H9 (cell line): ENCODE results near the gene COA1. TPM values are rescaled to one million over a fixed set of nuclear protein-coding genes. Genes with fewer than 3 reads are reported as not detected.
A peak's percentile ranks its signal among the peaks of the same experiment; 100 is the strongest.

Experiments used
- DNase-seq: peaks from one replicate; pipeline ENCODE4 v3.0.0-alpha.2; 2017
- H2AFZ ChIP-seq: one replicate; pipeline ENCODE4 v1.6.1; 2013; ENCODE audit warnings: mild to moderate bottlenecking, low read length, control low read depth, moderate library complexity
- H2AK5ac ChIP-seq: 2 replicates; pipeline ENCODE4 v1.6.1; 2013; ENCODE audit warnings: low read length, control low read depth, mixed read lengths; ENCODE audit not compliant: insufficient read length
- H2BK120ac ChIP-seq: one replicate; pipeline ENCODE4 v1.6.1; 2013; ENCODE audit warnings: low read depth, mild to moderate bottlenecking, low read length, control low read depth, inconsistent platforms; ENCODE audit not compliant: poor library complexity, severe bottlenecking
- H2BK12ac ChIP-seq: 2 replicates; pipeline ENCODE4 v1.6.1; 2013; ENCODE audit warnings: low read length, control low read depth, mixed read lengths, low read depth; ENCODE audit not compliant: insufficient read length
- H2BK15ac ChIP-seq: 2 replicates; pipeline ENCODE4 v1.6.1; 2013; ENCODE audit warnings: low read depth, low read length, control low read depth
- H2BK20ac ChIP-seq: one replicate; pipeline ENCODE4 v1.6.1; 2013; ENCODE audit warnings: low read depth, mild to moderate bottlenecking, low read length, control low read depth, inconsistent platforms; ENCODE audit not compliant: poor library complexity, severe bottlenecking
- H2BK5ac ChIP-seq: 2 replicates; pipeline ENCODE4 v1.6.1; 2013; ENCODE audit warnings: low read length, control low read depth, mixed read lengths; ENCODE audit not compliant: insufficient read length
- H3K14ac ChIP-seq: 2 replicates; pipeline ENCODE4 v1.6.1; 2013; ENCODE audit warnings: low read length, control low read depth; ENCODE audit not compliant: insufficient read depth
- H3K18ac ChIP-seq: 2 replicates; pipeline ENCODE4 v1.6.1; 2013; ENCODE audit warnings: low read depth, mild to moderate bottlenecking, mixed read lengths, low read length, control low read depth; ENCODE audit not compliant: insufficient read length
- H3K23ac ChIP-seq: 2 replicates; pipeline ENCODE4 v1.6.1; 2013; ENCODE audit warnings: low read length, control low read depth, mixed read lengths, low read depth; ENCODE audit not compliant: insufficient read length
- H3K23me2 ChIP-seq: 2 replicates; pipeline ENCODE4 v1.6.1; 2013; ENCODE audit warnings: low read depth, mild to moderate bottlenecking, mixed read lengths, low read length, control low read depth; ENCODE audit not compliant: insufficient read length, poor library complexity, severe bottlenecking
- H3K27ac ChIP-seq: 2 replicates; pipeline ENCODE4 v1.5.1; 2013; ENCODE audit warnings: low read length, control low read depth, mixed read lengths, low read depth; ENCODE audit not compliant: insufficient read length
- H3K27me3 ChIP-seq: 2 replicates; pipeline ENCODE4 v1.6.1; 2013; ENCODE audit warnings: low read length, control low read depth, inconsistent platforms; ENCODE audit not compliant: insufficient read depth
- H3K4ac ChIP-seq: 2 replicates; pipeline ENCODE4 v1.6.1; 2013; ENCODE audit warnings: low read depth, mild to moderate bottlenecking, control low read depth, inconsistent platforms, low read length, moderate library complexity
- H3K4me1 ChIP-seq: 2 replicates; pipeline ENCODE4 v1.6.1; 2013; ENCODE audit warnings: low read length, control low read depth, inconsistent platforms; ENCODE audit not compliant: insufficient read depth
- H3K4me2 ChIP-seq: 2 replicates; pipeline ENCODE4 v1.6.1; 2013; ENCODE audit warnings: low read length, control low read depth, mixed read lengths; ENCODE audit not compliant: insufficient read length, insufficient read depth
- H3K56ac ChIP-seq: 2 replicates; pipeline ENCODE4 v1.6.1; 2013; ENCODE audit warnings: low read depth, mild to moderate bottlenecking, mixed read lengths, low read length, control low read depth; ENCODE audit not compliant: insufficient read length
- H3K79me1 ChIP-seq: 2 replicates; pipeline ENCODE4 v1.6.1; 2013; ENCODE audit warnings: low read depth, mild to moderate bottlenecking, moderate library complexity, low read length, control low read depth, inconsistent platforms; ENCODE audit not compliant: insufficient read depth, poor library complexity, severe bottlenecking
- H3K79me2 ChIP-seq: 2 replicates; pipeline ENCODE4 v1.6.1; 2013; ENCODE audit warnings: low read length, control low read depth, inconsistent platforms; ENCODE audit not compliant: insufficient read depth
- H3K9ac ChIP-seq: 2 replicates; pipeline ENCODE4 v1.6.1; 2013; ENCODE audit warnings: low read length, control low read depth, mixed read lengths; ENCODE audit not compliant: insufficient read length; ENCODE audit errors: extremely low read depth
- H3K9me3 ChIP-seq: one replicate; pipeline ENCODE4 v1.6.1; 2013; ENCODE audit warnings: low read depth, low read length, inconsistent platforms; ENCODE audit not compliant: control insufficient read depth
- H3T11ph ChIP-seq: one replicate; pipeline ENCODE4 v1.6.1; 2013; ENCODE audit warnings: mild to moderate bottlenecking, low read length, control low read depth, inconsistent platforms
- H4K20me1 ChIP-seq: one replicate; pipeline ENCODE4 v1.6.1; 2013; ENCODE audit not compliant: control insufficient read depth, insufficient read length, insufficient read depth
- H4K5ac ChIP-seq: 2 replicates; pipeline ENCODE4 v1.6.1; 2013; ENCODE audit warnings: low read depth, mild to moderate bottlenecking, mixed read lengths, low read length, control low read depth; ENCODE audit not compliant: insufficient read length
- H4K8ac ChIP-seq: replicated peaks from 2 replicates; pipeline ENCODE4 v1.6.1; 2013; ENCODE audit warnings: low read length, control low read depth, mixed read lengths, low read depth; ENCODE audit not compliant: insufficient read length
- H4K91ac ChIP-seq: 2 replicates; pipeline ENCODE4 v1.6.1; 2013; ENCODE audit warnings: low read depth, mild to moderate bottlenecking, moderate library complexity, mixed read lengths, low read length, control low read depth; ENCODE audit not compliant: insufficient read length
- H3K27ac Mint-ChIP-seq, 3 experiments: 2 replicates in 2 of 3; 3 replicates in 1 of 3; pipeline ENCODE4 v1.8.0; 2020 to 2021; ENCODE audit warnings: mixed read lengths in 3 of 3, mild to moderate bottlenecking in 1 of 3, moderate library complexity in 1 of 3
- H3K27me3 Mint-ChIP-seq: 2 replicates; pipeline ENCODE4 v1.8.0; 2021; ENCODE audit warnings: low read depth, mild to moderate bottlenecking, moderate library complexity, mixed read lengths
- H3K36me3 Mint-ChIP-seq, 3 experiments: 2 replicates in 2 of 3; 3 replicates in 1 of 3; pipeline ENCODE4 v1.8.0; 2020 to 2021; ENCODE audit warnings: low read depth in 3 of 3, mixed read lengths in 3 of 3; ENCODE audit not compliant: insufficient read depth in 1 of 3
- H3K4me1 Mint-ChIP-seq, 2 experiments: 2 replicates each; pipeline ENCODE4 v1.8.0; 2020; ENCODE audit warnings: mixed read lengths in 2 of 2
- H3K4me3 Mint-ChIP-seq, 2 experiments: 2 replicates in 1 of 2; 3 replicates in 1 of 2; pipeline ENCODE4 v1.8.0; 2020 to 2021; ENCODE audit warnings: mild to moderate bottlenecking in 2 of 2, mixed read lengths in 2 of 2, moderate library complexity in 1 of 2
- H3K9me3 Mint-ChIP-seq, 2 experiments: 2 replicates in 1 of 2; 3 replicates in 1 of 2; pipeline ENCODE4 v1.8.0; 2020; ENCODE audit warnings: mild to moderate bottlenecking in 2 of 2, mixed read lengths in 2 of 2, moderate library complexity in 1 of 2
- WGBS: extraction: QIAGEN DNeasy Blood & Tissue Kit; methylation state at CpG from one replicate; pipeline ENCODE4 v1.1.7; 2013; ENCODE audit warnings: missing lambda C conversion rate, low lambda C conversion rate, mixed read lengths; ENCODE audit not compliant: insufficient read length; ENCODE audit errors: extremely low coverage; 5-methylcytosine and 5-hydroxymethylcytosine counted together
- total RNA-seq: library from RNA; stranded (reverse); gene quantifications from 2 replicates; pipeline ENCODE4 v1.2.1, GENCODE V29; 2021
- TF ChIP-seq, protein P1 (sequence below): fragments of 200-600 bp; sonication (generic); conservative IDR thresholded peaks from 3 replicates; pipeline ENCODE4 v1.8.0; 2021; ENCODE audit warnings: antibody characterized with exemption, mild to moderate bottlenecking

Gene COA1
- total RNA-seq, 1 experiment from 2014 or later: 138 TPM

DNA sequence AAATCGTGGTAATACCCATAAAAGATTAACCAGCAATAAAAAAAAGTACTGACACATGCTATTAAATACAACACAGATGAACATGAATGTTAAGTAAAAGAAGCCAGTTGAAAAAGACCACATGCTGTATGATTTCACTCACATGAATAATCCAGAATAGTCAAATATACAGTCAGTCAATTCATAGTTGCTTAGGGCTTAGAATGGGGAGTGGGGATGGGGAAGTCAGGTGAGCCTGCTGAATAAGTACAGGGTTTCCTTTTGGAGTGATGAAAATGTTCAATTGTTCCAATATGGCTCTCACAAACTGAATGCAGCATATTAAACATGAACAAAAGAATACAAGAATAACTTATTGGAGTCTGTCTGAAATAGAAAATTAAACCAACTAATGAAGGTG is 1.8 kb downstream of the COA1 start:
- Histone ChIP-seq H3K79me1 (peaks cover 4% of the 10 kb centered on the region), H3K23me2 (no peaks in the 10 kb centered on the region), H3K4me1 (no peaks in the 10 kb centered on the region), H3K27ac (no peak overlapping the region), H3K27me3 (no peaks in the 10 kb centered on the region), H3K4me2 (no peak overlapping the region), H2AK5ac (no peak overlapping the region), H2BK5ac (no peak overlapping the region), H2BK12ac (no peak overlapping the region), H3K56ac (no peak overlapping the region), H2BK15ac (no peak overlapping the region), H3K9ac (no peak overlapping the region), H2BK120ac (no peak overlapping the region), H3T11ph (no peak overlapping the region), H2AFZ (no peak overlapping the region), H3K23ac (no peak overlapping the region), H4K8ac (no peak overlapping the region), H3K14ac (no peak overlapping the region), H4K5ac (no peak overlapping the region), H4K20me1 (no peaks in the 10 kb centered on the region), H3K9me3 (no peaks in the 10 kb centered on the region), H3K18ac (no peak overlapping the region), H3K79me2 (peaks cover 41% of the 10 kb centered on the region; the same call in 1 of the 2 replicates), H3K4ac (no peak overlapping the region), H4K91ac (no peak overlapping the region), H2BK20ac (no peak overlapping the region)
- Mint-ChIP-seq H3K9me3 (no peaks in the 10 kb centered on the region), H3K36me3 (peaks cover 0 to 14% (median 4%) of the 10 kb centered on the region in 3 experiments; a peak in 6 of 7 replicates), H3K27me3 (no peaks in the 10 kb centered on the region), H3K4me3 (peak overlapping the region; percentile 8 to 96), H3K27ac (no peak overlapping the region), H3K4me1 (peaks cover 25 to 26% of the 10 kb centered on the region in 2 experiments)
- no CpG with 5 or more reads among the region's 1 CpG for WGBS
- TF ChIP-seq, protein P1, sequence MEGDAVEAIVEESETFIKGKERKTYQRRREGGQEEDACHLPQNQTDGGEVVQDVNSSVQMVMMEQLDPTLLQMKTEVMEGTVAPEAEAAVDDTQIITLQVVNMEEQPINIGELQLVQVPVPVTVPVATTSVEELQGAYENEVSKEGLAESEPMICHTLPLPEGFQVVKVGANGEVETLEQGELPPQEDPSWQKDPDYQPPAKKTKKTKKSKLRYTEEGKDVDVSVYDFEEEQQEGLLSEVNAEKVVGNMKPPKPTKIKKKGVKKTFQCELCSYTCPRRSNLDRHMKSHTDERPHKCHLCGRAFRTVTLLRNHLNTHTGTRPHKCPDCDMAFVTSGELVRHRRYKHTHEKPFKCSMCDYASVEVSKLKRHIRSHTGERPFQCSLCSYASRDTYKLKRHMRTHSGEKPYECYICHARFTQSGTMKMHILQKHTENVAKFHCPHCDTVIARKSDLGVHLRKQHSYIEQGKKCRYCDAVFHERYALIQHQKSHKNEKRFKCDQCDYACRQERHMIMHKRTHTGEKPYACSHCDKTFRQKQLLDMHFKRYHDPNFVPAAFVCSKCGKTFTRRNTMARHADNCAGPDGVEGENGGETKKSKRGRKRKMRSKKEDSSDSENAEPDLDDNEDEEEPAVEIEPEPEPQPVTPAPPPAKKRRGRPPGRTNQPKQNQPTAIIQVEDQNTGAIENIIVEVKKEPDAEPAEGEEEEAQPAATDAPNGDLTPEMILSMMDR: no peak
- DNase-seq: no peak
